Spinal cord (tissue), 10 donors: Measurements from ENCODE around the gene SAFB2. TPM values are rescaled to one million over a fixed set of nuclear protein-coding genes. Genes with fewer than 3 reads are reported as not detected.

Experiments used
- DNase-seq, 6 donors: peaks; one replicate each; pipeline versions ENCODE4 v3.0.0 to v3.0.0-alpha.2; 2013 to 2015; ENCODE audit warnings: low spot score in 6 of 6, low read depth in 4 of 6
- H3K27ac ChIP-seq: one replicate; pipeline ENCODE4 v1.5.1; 2013; ENCODE audit warnings: low read depth, low read length, control low read depth
- H3K27me3 ChIP-seq: one replicate; pipeline ENCODE4 v1.6.1; 2013; ENCODE audit warnings: low read length; ENCODE audit not compliant: control insufficient read depth, insufficient read depth
- H3K36me3 ChIP-seq: one replicate; pipeline ENCODE4 v1.6.1; 2013; ENCODE audit warnings: low read length; ENCODE audit not compliant: control insufficient read depth, insufficient read depth
- H3K4me1 ChIP-seq: one replicate; pipeline ENCODE4 v1.6.1; 2013; ENCODE audit warnings: low read length; ENCODE audit not compliant: control insufficient read depth, insufficient read depth
- H3K4me3 ChIP-seq: one replicate; pipeline ENCODE4 v1.5.1; 2013; ENCODE audit warnings: low read depth, low read length, control low read depth
- H3K9me3 ChIP-seq: one replicate; pipeline ENCODE4 v1.6.1; 2013; ENCODE audit warnings: low read length; ENCODE audit not compliant: control insufficient read depth, insufficient read depth
- WGBS: methylation state at CpG from one replicate; pipeline ENCODE4 v1.1.5; 2013; ENCODE audit warnings: missing lambda C conversion rate; ENCODE audit not compliant: insufficient coverage; 5-methylcytosine and 5-hydroxymethylcytosine counted together
- polyA plus RNA-seq, 2 donors: library from polyadenylated mRNA; unstranded; fragments of 120-200 nt; gene quantifications; one replicate each; pipeline ENCODE4 v1.2.1, GENCODE V29; 2013; ENCODE audit not compliant: insufficient read length in 2 of 2
- small RNA-seq: library from RNA; depleted of rRNA; stranded (forward); fragments of <200 nt; gene quantifications from one replicate; pipeline ENCODE3, GENCODE V24; 2014; ENCODE audit warnings: low replicate concordance
- total RNA-seq, 2 donors: library from RNA; depleted of rRNA in 1 of 2; stranded (reverse); fragments of 120-200 nt in 1 of 2; fragments of >200 nt in 1 of 2; gene quantifications; one replicate each; pipeline versions ENCODE4 v1.2.3 to v1.2.4, GENCODE V29; 2013 to 2014
- donor health status: healthy.

SAFB2 gene
- total and polyA plus RNA-seq, 4 donors: 36.6 to 122 (median 67.4) TPM

- Histone ChIP-seq H3K36me3 (no peaks in the 10 kb centered on the region), H3K27me3 (no peaks in the 10 kb centered on the region), H3K4me1 (peaks cover 14% of the 10 kb centered on the region), H3K9me3 (no peaks in the 10 kb centered on the region), H3K27ac (no peak overlapping the region), H3K4me3 (no peak overlapping the region)
- WGBS: 67% methylated on average over 3 of the region's 8 CpGs
- peak in 1 of 6 donors; percentile 45 for DNase-seq
These were observed 79.9 kb downstream of the SAFB2 start for GRCh38 chr19:5542665-5543064.

- H3K27me3 ChIP-seq: no peaks in the 10 kb centered on the region
- no peaks in the 10 kb centered on the region for H3K36me3 ChIP-seq
- 75% methylated on average over 5 of the region's 7 CpGs for WGBS
These were observed 81.1 kb downstream of the SAFB2 start for GRCh38 chr19:5541456-5541855.

GRCh38 chr19:5540208-5540607, 82.4 kb downstream of the SAFB2 start:
- 92% methylated on average over 10 of the region's 10 CpGs for WGBS
- no peak overlapping the region for H3K27ac ChIP-seq

More at GRCh38 chr19:5541456-5541855, 81.1 kb downstream of the SAFB2 start:
- DNase-seq: no peak
- Histone ChIP-seq H3K4me3 (no peak overlapping the region), H3K9me3 (no peaks in the 10 kb centered on the region), H3K27ac (no peak overlapping the region), H3K4me1 (peaks cover 19% of the 10 kb centered on the region)

GRCh38 chr19:5537870-5538269, 84.7 kb downstream of the SAFB2 start:
- peaks cover 6% of the 10 kb centered on the region for H3K9me3 ChIP-seq
- DNase-seq: no peak
- H3K36me3 ChIP-seq: no peaks in the 10 kb centered on the region
- no peaks in the 10 kb centered on the region for H3K27me3 ChIP-seq
- 83% methylated on average over 7 of the region's 12 CpGs for WGBS
- H3K27ac ChIP-seq: no peak overlapping the region
- peaks cover 22% of the 10 kb centered on the region for H3K4me1 ChIP-seq
- no peak overlapping the region for H3K4me3 ChIP-seq

More at GRCh38 chr19:5540208-5540607, 82.4 kb downstream of the SAFB2 start:
- H3K9me3 ChIP-seq: no peaks in the 10 kb centered on the region
- H3K4me3 ChIP-seq: no peak overlapping the region
- no peaks in the 10 kb centered on the region for H3K36me3 ChIP-seq
- DNase-seq: no peak
- H3K4me1 ChIP-seq: peaks cover 25% of the 10 kb centered on the region
- H3K27me3 ChIP-seq: no peaks in the 10 kb centered on the region

Small RNA genes lying within 50 kb of the gene (small RNA-seq; reads per million reads assigned to genes)
- not detected for gene SNRPEP4

Other genes with a start within 250 kb of the SAFB2 start
- under 1 TPM in 1 of 2 donors, not detected in 1; 0.11 TPM for gene ZNRF4, start 167.4 kb downstream of the SAFB2 start, total RNA-seq
- under 1 TPM; 0.51 to 0.71 TPM for gene ZNRF4, start 167.4 kb downstream of the SAFB2 start, polyA plus RNA-seq
- 1 to 10 TPM in 1 of 2 donors, under 1 TPM in 1; 0.94 to 1.1 TPM for gene TINCR, start 54.8 kb downstream of the SAFB2 start, total RNA-seq
- 1 to 10 TPM; 4.2 to 5.1 TPM for gene TINCR, start 54.8 kb downstream of the SAFB2 start, polyA plus RNA-seq
- 10 to 100 TPM; 46.2 to 61.4 TPM for gene SAFB, start 307 bp upstream of the SAFB2 start, total RNA-seq
- gene SAFB, start 307 bp upstream of the SAFB2 start, polyA plus RNA-seq: 100 to 1,000 TPM; 137 to 162 TPM
- 10 to 100 TPM; 27.2 to 83.1 TPM for gene MICOS13, start 57.7 kb upstream of the SAFB2 start, total RNA-seq
- gene MICOS13, start 57.7 kb upstream of the SAFB2 start, polyA plus RNA-seq: 10 to 100 TPM; 74.5 to 74.8 TPM
- 10 to 100 TPM; 27.7 to 28.5 TPM for gene HSD11B1L, start 58.3 kb upstream of the SAFB2 start, total RNA-seq
- 10 to 100 TPM; 67.1 to 71.1 TPM for gene HSD11B1L, start 58.3 kb upstream of the SAFB2 start, polyA plus RNA-seq
- gene RPL36, start 67.5 kb upstream of the SAFB2 start, total RNA-seq: 1,000 to 10,000 TPM in 1 of 2 donors, 100 to 1,000 TPM in 1; 162 to 1,048 TPM
- 100 to 1,000 TPM; 682 to 689 TPM for gene RPL36, start 67.5 kb upstream of the SAFB2 start, polyA plus RNA-seq
- gene LONP1, start 97.4 kb upstream of the SAFB2 start, total RNA-seq: 10 to 100 TPM; 29.8 to 45.2 TPM
- 10 to 100 TPM; 72.6 to 79.7 TPM for gene LONP1, start 97.4 kb upstream of the SAFB2 start, polyA plus RNA-seq
- 1 to 10 TPM in 1 of 2 donors, not detected in 1; 3.6 TPM for gene CATSPERD, start 97.9 kb upstream of the SAFB2 start, total RNA-seq
- gene CATSPERD, start 97.9 kb upstream of the SAFB2 start, polyA plus RNA-seq: 1 to 10 TPM in 1 of 2 donors, under 1 TPM in 1; 0.59 to 2.8 TPM
- gene PRR22, start 162.0 kb upstream of the SAFB2 start, total RNA-seq: 1 to 10 TPM in 1 of 2 donors, under 1 TPM in 1; 0.20 to 2.6 TPM
- gene PRR22, start 162.0 kb upstream of the SAFB2 start, polyA plus RNA-seq: 1 to 10 TPM; 3.9 to 4.1 TPM
- gene DUS3L, start 168.4 kb upstream of the SAFB2 start, total RNA-seq: 10 to 100 TPM in 1 of 2 donors, 1 to 10 TPM in 1; 9.5 to 21.5 TPM
- 10 to 100 TPM; 22.9 to 31.0 TPM for gene DUS3L, start 168.4 kb upstream of the SAFB2 start, polyA plus RNA-seq
- under 1 TPM; 0.20 to 0.99 TPM for gene NRTN, start 182.3 kb upstream of the SAFB2 start, total RNA-seq
- under 1 TPM; 0.38 to 0.53 TPM for gene NRTN, start 182.3 kb upstream of the SAFB2 start, polyA plus RNA-seq
- gene FUT6, start 216.9 kb upstream of the SAFB2 start, total RNA-seq: not detected
- under 1 TPM in 1 of 2 donors, not detected in 1; 0.21 TPM for gene FUT6, start 216.9 kb upstream of the SAFB2 start, polyA plus RNA-seq
- gene FUT3, start 228.7 kb upstream of the SAFB2 start, total RNA-seq: not detected
- under 1 TPM; 0.26 to 0.32 TPM for gene FUT3, start 228.7 kb upstream of the SAFB2 start, polyA plus RNA-seq
- not detected for gene FUT5, start 247.8 kb upstream of the SAFB2 start, total RNA-seq
- gene FUT5, start 247.8 kb upstream of the SAFB2 start, polyA plus RNA-seq: not detected